HG02763 (cell line): ENCODE results near the gene TMEM109.

ENCODE experiments used
- ATAC-seq: cut with Tn5 transposase; IDR thresholded peaks from one replicate; pipeline ENCODE4 v1.9.1; 2021; ENCODE audit warnings: mild to moderate bottlenecking, moderate library complexity; ENCODE audit not compliant: unreplicated experiment

TMEM109 gene

GRCh38 chr11:60960405-60960804 lies 46.4 kb downstream of the TMEM109 start:
- no peak for ATAC-seq

- ATAC-seq, result no peak
Measured at GRCh38 chr11:60964801-60965200, 50.8 kb downstream of the TMEM109 start.

- no peak for ATAC-seq
Measured at GRCh38 chr11:60966890-60967289, 52.9 kb downstream of the TMEM109 start.

DNA sequence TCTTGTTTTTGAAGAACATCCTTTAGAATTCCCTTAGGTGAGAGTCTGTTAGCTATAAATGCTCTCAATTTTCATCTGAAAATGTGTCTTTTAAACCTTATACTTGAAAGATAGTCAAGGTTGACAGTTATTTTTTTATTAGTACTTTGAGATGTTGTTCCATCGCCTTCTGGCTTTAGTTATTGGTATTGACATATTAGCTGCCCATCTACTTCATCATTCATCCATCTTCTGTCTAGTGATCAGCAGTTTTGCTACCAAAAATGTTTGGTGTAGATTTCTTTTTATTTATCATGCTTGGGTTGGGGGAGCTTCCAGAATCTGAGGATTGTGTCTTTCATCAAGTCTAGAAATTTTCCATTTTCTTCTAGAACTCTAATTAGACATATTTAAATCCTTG lies 54.3 kb downstream of the TMEM109 start:
- ATAC-seq, result no peak

- ATAC-seq, result no peak
Measured at GRCh38 chr11:60970369-60970774, 56.4 kb downstream of the TMEM109 start.

DNA sequence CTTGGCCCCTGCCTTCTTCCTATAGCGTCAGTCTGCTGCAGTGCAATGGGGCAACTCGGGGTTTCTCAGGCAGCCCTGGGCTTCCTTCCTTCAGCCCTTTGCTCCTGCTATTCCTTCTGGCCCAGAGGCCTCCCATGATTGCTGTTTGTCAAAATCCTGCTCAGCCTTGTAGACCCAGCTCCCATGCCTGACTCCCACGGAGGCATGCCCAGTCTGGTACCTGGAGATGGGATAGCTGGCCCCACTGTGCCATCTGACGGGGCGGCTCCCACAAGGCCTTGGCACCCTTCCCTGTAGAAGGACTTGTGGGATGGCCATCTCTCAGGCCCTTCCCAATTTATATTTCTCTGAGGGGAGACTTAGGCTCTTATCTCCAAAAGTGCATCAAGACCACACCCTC lies 56.9 kb downstream of the TMEM109 start:
- no peak for ATAC-seq

- ATAC-seq, result no peak
Measured at GRCh38 chr11:60971520-60971919, 57.6 kb downstream of the TMEM109 start, which contains the start of gene CD6. Gene CD6, plus strand, starts transcription at chr11:60971680. Its CDS starts 186 bp downstream, at chr11:60971866.

DNA sequence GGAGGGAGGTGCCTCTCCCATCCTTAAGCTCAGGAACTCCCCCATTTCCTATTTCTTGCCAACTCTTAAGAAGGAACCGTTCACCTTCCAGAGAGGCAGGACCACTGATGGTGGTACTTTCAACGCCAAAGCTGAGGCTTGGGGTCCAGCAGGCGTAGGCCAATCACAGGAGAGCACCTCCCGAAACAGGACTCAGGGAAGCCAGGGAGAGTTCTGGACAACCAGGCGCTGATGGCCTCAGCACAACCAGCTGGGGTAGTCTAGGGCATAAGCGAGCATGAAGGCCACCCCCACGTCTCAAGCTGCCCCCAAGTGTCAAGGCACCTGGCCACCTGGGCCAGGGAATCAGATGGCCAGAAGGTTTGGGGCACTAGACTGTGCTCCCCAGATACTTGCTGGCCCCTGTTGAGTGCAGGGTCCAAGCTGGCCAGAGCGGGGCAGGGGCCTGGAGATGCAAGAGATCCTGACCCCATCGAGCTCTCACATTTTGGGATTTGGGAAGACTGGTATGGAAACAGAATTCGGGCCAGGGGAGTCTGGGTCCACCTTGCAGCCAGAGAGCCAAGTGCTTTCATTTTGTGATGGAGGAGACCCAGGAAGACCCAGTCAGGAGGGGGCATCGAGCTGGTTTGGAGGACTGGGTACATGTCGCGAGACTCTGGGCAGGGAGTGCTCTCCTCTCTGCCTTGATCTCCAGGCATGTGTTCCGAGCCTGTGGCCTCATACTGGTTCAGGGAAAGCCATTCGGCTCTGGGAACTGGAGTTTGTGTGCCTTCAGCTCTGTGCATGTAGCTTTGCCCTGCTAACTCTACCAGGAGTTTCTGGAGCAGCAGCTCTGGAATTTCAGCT lies 58.4 kb downstream of the TMEM109 start:
- no peak for ATAC-seq
